HUDEP-2 (cell line): Measurements from ENCODE around the gene ENOX1.
"Not testable (repeated sequence)": the region's sequence is repeated elsewhere in the genome, so short reads cannot be mapped to it uniquely, and the experiment has no call there.

Source experiments
- DNase-seq, 76 experiments: peaks; one replicate each; lab custom pipeline; 2025; ENCODE audit not compliant: unreplicated experiment in 76 of 76; lab: John Stamatoyannopoulos, UW

ENOX1 gene

DNA sequence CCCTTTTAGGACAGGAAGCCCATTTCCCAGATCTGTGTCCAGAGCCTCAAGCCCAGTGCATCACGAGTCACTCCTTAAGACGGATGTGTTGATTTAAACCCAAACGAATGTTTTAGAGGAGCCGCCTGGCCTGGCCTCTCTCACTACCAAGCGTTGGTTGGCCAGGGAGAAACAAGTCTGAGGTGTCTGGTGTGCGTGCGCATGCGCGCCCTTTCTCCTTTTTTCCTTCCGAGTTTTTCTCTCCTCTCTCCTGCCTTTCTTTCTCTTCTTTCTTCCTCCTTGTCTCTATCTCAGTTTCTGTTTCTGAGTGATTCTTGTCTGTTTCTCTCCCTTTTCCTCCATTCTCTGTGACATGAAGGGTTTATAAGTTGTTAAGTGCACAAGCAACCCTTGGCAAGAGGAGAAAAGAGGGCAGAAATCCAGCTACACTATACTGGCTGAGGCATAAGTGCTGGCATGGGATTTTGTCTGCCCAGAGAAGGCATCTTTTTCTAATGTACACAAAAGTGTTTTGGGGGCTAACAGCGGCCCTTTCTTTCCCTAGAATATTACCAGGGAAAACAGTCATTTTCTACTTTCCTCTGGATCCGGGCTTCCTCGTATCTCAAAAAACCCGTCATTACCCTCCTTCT lies 592.9 kb downstream of the ENOX1 start:
- DNase-seq = no peak

DNA sequence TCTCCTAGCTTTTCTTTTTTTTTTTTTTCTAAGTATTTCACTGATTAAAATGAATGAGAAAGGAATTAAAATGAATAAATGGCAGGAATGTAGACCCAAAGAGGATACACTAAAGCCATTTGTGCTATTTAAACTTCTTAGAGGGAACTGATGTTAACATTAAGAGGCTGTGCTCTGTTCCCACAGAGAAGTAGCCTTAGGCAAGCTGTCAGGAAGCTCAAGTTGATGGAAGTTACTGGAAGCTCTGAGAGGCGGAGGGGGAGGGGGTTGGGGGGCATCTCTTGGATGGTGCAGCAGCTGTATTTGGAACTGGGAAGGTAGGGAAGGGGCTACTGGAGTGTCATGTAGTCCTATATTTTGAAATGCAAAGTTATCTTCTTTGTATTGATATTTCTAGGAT lies 595.2 kb downstream of the ENOX1 start:
- DNase-seq = no peak

DNA sequence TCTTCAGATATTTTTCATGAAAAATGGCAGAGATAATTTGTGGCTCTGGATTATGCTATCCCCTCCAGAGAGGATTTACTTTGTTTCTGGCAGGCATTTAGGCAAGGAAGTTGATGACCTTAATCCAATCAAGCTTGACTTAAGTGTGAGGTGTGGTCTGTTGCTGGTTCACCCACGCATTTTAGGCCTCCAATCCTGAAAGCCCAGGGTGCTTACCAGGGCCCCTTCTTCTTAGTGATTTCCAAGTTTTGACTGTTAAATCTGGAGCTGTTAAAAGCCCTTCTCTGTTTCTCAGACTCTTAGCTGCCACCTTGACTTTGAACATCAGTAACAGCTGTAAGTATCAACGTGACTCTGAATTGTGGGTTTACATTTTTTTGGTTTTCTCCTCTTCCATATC lies 601.5 kb downstream of the ENOX1 start:
- DNase-seq = no peak

- DNase-seq = no peak
Observed at GRCh38 chr13:43180837-43181236, 605.9 kb downstream of the ENOX1 start.

- no peak for DNase-seq
Observed at GRCh38 chr13:43180036-43180660, 606.6 kb downstream of the ENOX1 start.

- DNase-seq = no peak
Observed at GRCh38 chr13:43171489-43171888, 615.3 kb downstream of the ENOX1 start.

DNA sequence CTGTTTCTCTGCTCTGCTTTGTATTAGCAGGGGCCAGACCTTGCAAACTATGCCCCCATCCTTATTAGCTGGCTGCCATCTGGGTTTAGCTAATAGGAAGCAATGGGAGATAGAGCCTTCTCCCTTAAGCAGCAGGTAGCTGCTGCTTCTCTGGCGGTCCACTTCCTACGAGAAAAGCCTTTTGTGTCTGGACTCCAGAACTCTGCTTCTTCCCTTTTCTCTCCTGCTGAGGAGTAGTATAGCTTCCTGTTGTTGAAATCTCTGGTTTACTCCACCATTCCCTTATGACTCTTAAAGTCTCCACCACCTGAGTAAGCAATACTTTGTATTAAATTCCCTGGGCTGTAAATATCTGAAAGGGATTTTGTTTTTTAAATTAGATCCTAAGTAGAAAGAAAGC lies 616.3 kb downstream of the ENOX1 start:
- no peak for DNase-seq

- not testable (repeated sequence) for DNase-seq
Observed at GRCh38 chr13:43168434-43168833, 618.3 kb downstream of the ENOX1 start.

DNA sequence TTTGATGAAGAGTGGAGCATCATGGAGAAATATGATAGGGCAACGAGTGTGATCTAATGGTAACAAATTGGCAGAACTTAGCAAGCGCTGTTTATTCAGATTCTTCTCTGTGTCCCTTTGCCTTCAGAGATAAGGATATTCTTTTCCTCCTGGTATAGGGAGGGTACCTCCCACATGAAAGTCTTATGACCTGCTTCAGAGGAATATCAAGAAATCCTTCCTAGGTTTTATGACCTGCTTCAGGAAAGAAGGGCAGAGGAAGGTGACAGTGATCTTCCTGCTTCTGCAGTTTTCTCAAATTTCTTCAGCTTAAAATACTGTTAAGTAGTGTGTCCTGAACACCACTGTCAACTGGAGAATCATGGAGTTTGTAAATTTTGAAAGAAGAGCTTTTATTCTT lies 619.0 kb downstream of the ENOX1 start:
- DNase-seq = no peak

DNA sequence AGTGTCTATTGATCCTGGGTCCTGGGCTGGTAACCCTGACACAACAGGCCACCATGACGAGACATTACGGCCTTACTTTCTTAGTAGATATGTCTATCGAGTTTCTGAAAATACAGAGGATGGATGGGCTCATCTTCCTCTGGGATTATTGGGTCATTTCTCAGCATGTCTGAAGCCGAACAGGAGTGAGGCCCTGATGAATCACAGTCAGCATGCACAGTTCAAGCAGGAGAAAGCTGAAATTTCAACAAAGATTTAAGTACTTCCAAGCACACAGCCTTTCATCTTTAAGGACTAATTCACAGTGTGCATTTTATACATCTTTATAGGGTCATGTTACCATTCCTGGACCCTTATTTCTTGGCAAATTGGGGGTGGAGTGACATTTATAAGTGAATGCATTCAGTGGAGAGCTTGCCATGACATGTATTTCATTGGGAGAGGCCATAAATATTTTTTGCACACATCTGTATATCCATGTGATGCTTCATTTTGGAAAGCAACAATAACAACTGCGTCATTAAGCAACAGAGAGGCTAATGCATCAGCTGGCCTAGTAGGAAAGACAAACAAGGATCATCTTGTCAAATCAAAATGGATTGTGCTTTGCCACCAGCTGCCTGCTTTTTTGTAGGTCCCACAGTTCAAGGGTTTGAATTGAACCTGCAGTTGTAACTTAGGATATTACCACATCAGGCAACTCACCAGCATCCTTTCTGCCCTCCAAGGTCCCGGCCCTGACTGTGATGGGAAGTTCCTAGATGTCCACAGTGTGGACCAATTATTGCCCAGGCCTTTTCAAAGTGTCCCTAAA lies 619.9 kb downstream of the ENOX1 start:
- DNase-seq = no peak
